ENCODE measurements around the gene UGT1A4. TPM values are rescaled to one million over a fixed set of nuclear protein-coding genes. Genes with fewer than 3 reads are reported as not detected.

Gene UGT1A4
- total RNA-seq, 2 experiments from 2014 or later = not detected

DNA sequence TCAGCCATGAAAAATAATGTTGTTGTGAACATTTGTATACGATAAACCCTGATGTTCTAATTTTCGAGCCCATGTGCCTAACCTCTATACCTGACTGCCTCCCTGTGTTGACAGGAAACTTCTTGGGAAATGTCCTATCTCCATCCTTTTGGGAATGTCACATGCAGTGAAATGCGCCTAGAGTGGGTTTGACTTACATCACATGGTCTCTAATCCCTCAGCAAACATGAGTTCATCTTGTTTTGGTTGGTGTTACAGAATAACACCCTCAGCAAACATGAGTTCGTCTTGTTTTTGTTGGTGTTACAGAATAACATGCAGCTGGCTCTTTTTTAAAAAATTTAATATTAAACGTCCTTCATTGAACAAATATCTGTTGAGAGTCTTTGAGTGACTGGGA is 30.2 kb upstream of the UGT1A4 start:
- DNase-seq = no peak
- CTCF ChIA-PET = no interaction called here
- Histone ChIP-seq H3K4me3 (ENCODE audit: low read length) (no peak overlapping the region), H3K36me3 (ENCODE audit: insufficient read depth, low read length) (no peaks in the 10 kb centered on the region), H3K27me3 (ENCODE audit: control insufficient read depth in 1 of 2, insufficient read depth in 2 of 2, low read length in 2 of 2) (peaks cover 2 to 7% of the 10 kb centered on the region in 2 experiments), H3K27ac (ENCODE audit: low read depth in 1 of 2, low read length in 2 of 2) (no peak overlapping the region), H3K9me3 (ENCODE audit: control insufficient read depth in 1 of 2, insufficient read depth in 1 of 2, low read length in 2 of 2) (peaks cover 0 to 4% of the 10 kb centered on the region in 2 experiments), H3K4me1 (ENCODE audit: insufficient read depth, low read length) (no peaks in the 10 kb centered on the region)
- POLR2A ChIA-PET = no interaction called here
- ATAC-seq (ENCODE audit: poor library complexity) = no peak
- H3K27me3 Mint-ChIP-seq = peaks cover 11% of the 10 kb centered on the region
- no peak overlapping the region for H3K4me3 Mint-ChIP-seq
- H3K4me1 Mint-ChIP-seq (ENCODE audit: low read depth) = no peaks in the 10 kb centered on the region
- no peaks in the 10 kb centered on the region for H3K36me3 Mint-ChIP-seq (ENCODE audit: low read depth)
- TF ChIP-seq, protein P1, sequence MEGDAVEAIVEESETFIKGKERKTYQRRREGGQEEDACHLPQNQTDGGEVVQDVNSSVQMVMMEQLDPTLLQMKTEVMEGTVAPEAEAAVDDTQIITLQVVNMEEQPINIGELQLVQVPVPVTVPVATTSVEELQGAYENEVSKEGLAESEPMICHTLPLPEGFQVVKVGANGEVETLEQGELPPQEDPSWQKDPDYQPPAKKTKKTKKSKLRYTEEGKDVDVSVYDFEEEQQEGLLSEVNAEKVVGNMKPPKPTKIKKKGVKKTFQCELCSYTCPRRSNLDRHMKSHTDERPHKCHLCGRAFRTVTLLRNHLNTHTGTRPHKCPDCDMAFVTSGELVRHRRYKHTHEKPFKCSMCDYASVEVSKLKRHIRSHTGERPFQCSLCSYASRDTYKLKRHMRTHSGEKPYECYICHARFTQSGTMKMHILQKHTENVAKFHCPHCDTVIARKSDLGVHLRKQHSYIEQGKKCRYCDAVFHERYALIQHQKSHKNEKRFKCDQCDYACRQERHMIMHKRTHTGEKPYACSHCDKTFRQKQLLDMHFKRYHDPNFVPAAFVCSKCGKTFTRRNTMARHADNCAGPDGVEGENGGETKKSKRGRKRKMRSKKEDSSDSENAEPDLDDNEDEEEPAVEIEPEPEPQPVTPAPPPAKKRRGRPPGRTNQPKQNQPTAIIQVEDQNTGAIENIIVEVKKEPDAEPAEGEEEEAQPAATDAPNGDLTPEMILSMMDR (IDR thresholded peaks at IDR 0.05) = no peak
- H3K27ac Mint-ChIP-seq = no peak overlapping the region
- intact Hi-C loops (cut with DNase I, micrococcal nuclease) = no loop called here
- H3K9me3 Mint-ChIP-seq = no peaks in the 10 kb centered on the region

DNA sequence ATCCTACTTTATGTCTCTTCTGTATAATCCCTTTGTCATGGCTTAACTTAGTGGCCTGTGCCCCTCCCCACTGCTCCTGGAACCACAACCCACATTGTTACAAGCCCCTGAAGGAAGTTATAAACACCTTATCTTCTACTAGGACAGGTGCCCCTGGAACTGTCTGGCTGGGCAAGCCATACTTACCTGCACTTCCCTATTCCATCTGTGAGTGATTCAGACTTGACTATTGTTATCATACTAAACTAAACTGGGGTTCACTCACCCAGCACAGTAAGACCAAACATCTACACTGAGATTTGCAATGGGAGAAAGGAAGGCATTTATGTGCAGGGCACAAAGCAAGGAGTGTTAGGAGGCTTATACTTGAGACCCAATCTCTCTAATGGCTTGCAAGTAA is 29.5 kb upstream of the UGT1A4 start:
- Histone ChIP-seq H3K9me3 (ENCODE audit: control insufficient read depth in 1 of 2, insufficient read depth in 1 of 2, low read length in 2 of 2) (peaks cover 0 to 4% of the 10 kb centered on the region in 2 experiments), H3K4me3 (ENCODE audit: low read length) (no peak overlapping the region), H3K27ac (ENCODE audit: low read depth in 1 of 2, low read length in 2 of 2) (no peak overlapping the region), H3K36me3 (ENCODE audit: insufficient read depth, low read length) (no peaks in the 10 kb centered on the region), H3K4me1 (ENCODE audit: insufficient read depth, low read length) (no peaks in the 10 kb centered on the region), H3K27me3 (ENCODE audit: control insufficient read depth in 1 of 2, insufficient read depth in 2 of 2, low read length in 2 of 2) (peaks cover 2 to 7% of the 10 kb centered on the region in 2 experiments)
- H3K4me1 Mint-ChIP-seq (ENCODE audit: low read depth) = no peaks in the 10 kb centered on the region
- no peak overlapping the region for H3K4me3 Mint-ChIP-seq
- intact Hi-C loops (cut with DNase I, micrococcal nuclease) = no loop called here
- DNase-seq = no peak
- no peak overlapping the region for H3K27ac Mint-ChIP-seq
- no peak for ATAC-seq (ENCODE audit: poor library complexity)
- ChIA-PET CTCF (no interaction called here), POLR2A (no interaction called here)
- H3K36me3 Mint-ChIP-seq (ENCODE audit: low read depth) = no peaks in the 10 kb centered on the region
- TF ChIP-seq, protein P1 (IDR thresholded peaks at IDR 0.05) = no peak
- no peaks in the 10 kb centered on the region for H3K9me3 Mint-ChIP-seq
- H3K27me3 Mint-ChIP-seq = peaks cover 11% of the 10 kb centered on the region

DNA sequence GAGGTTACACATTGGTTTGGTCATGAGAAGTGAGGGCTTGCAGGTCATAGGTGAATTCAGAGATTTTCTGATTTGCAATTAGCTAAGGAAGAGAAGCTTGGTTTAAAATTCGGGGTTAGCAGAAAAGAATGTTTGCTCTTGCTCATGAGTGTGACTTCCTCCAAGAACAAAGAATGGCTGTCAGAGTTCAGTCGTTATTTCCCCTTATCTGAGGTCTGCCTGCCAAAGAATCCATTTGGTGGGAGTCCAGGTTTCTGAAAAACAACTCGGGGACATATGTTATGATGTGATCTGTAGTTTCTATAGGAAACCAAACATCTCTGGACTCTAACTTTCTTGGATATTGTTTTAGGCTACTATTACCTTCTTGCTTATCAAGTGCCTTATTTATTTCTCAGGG is 29.0 kb upstream of the UGT1A4 start:
- CTCF ChIA-PET = no interaction called here
- no peak for ATAC-seq (ENCODE audit: poor library complexity)

More for the DNA sequence above, 29.0 kb upstream of the UGT1A4 start:
- DNase-seq = no peak
- Histone ChIP-seq H3K27me3 (ENCODE audit: control insufficient read depth in 1 of 2, insufficient read depth in 2 of 2, low read length in 2 of 2) (peaks cover 2 to 7% of the 10 kb centered on the region in 2 experiments), H3K36me3 (ENCODE audit: insufficient read depth, low read length) (no peaks in the 10 kb centered on the region), H3K9me3 (ENCODE audit: control insufficient read depth in 1 of 2, insufficient read depth in 1 of 2, low read length in 2 of 2) (peaks cover 0 to 4% of the 10 kb centered on the region in 2 experiments), H3K4me3 (ENCODE audit: low read length) (no peak overlapping the region), H3K4me1 (ENCODE audit: insufficient read depth, low read length) (no peaks in the 10 kb centered on the region), H3K27ac (ENCODE audit: low read depth in 1 of 2, low read length in 2 of 2) (no peak overlapping the region)
- TF ChIP-seq, protein P1 (IDR thresholded peaks at IDR 0.05) = no peak
- H3K4me3 Mint-ChIP-seq = no peak overlapping the region
- POLR2A ChIA-PET = no interaction called here
- no peak overlapping the region for H3K27ac Mint-ChIP-seq
- H3K4me1 Mint-ChIP-seq (ENCODE audit: low read depth) = no peaks in the 10 kb centered on the region
- no peaks in the 10 kb centered on the region for H3K9me3 Mint-ChIP-seq
- peaks cover 11% of the 10 kb centered on the region for H3K27me3 Mint-ChIP-seq
- no peaks in the 10 kb centered on the region for H3K36me3 Mint-ChIP-seq (ENCODE audit: low read depth)
- intact Hi-C loops (cut with DNase I, micrococcal nuclease) = no loop called here

All from CD4-positive, alpha-beta T cell (primary cell).